Measurements from ENCODE around the gene POLR2C. TPM values are rescaled to one million over a fixed set of nuclear protein-coding genes. Genes with fewer than 3 reads are reported as not detected.

Gene POLR2C
- total RNA-seq, 1 experiment from 2014 or later = 47.8 TPM

DNA sequence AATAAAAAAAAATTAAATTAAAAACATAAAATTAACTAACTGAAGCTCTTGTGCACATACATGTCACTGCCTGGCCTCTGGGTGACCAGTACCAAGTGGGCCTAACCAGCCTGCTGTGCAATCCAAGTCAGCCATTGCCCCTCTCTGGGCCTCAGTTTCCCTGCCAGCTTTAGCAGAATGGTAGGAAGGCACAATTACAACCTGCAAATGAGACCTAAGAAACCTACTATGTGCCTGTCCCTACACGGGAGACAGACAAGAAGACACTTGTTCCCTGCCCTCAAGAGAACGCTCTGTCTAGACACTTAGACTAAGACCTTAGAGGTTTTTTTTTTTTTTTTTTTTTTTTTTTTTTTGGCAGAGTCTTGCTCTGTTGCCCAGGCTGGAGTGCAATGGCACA lies 17.0 kb upstream of the POLR2C start:
- Histone ChIP-seq H3K4me3 (no peak overlapping the region), H4K20me1 (ENCODE audit: insufficient read depth) (no peaks in the 10 kb centered on the region), H3K9me3 (ENCODE audit: insufficient read depth, low read depth) (peaks cover 5% of the 10 kb centered on the region; the same call in 1 of the 2 replicates), H3K9me2 (ENCODE audit: insufficient read depth) (no peaks in the 10 kb centered on the region), H3K27me3 (ENCODE audit: insufficient read depth, low read depth) (no peaks in the 10 kb centered on the region), H3F3A (ENCODE audit: insufficient read depth, low read depth) (no peaks in the 10 kb centered on the region), H3K4me2 (no peak overlapping the region), H3K4me1 (replicated peaks; ENCODE audit: insufficient read depth) (peaks cover 14% of the 10 kb centered on the region), H3K27ac (no peak overlapping the region), H3K79me2 (ENCODE audit: low read depth) (peaks cover 53% of the 10 kb centered on the region), H3K36me3 (ENCODE audit: low read depth) (0 out of 2 replicates have a peak, but pooled peaks cover 9% of the 10 kb centered on the region), H2AFZ (no peak overlapping the region)
- TF ChIP-seq CTCF (conservative IDR thresholded peaks at IDR 0.05) = no peak
- ChIA-PET CTCF (no interaction called here), POLR2A (ENCODE audit: unreplicated experiment) (no interaction called here)
- intact Hi-C loops (cut with micrococcal nuclease; ENCODE audit: unreplicated experiment) = no loop called here
- no peak for DNase-seq
- no TSS peak for BruUV-seq (replicated peaks)

GRCh38 chr16:57446531-57447185 lies 15.8 kb upstream of the POLR2C start:
- peaks cover 2% of the 10 kb centered on the region; the same call in 1 of the 2 replicates for H3K36me3 ChIP-seq (ENCODE audit: low read depth)
- H4K20me1 ChIP-seq (ENCODE audit: insufficient read depth) = no peaks in the 10 kb centered on the region
- peaks cover 53% of the 10 kb centered on the region for H3K79me2 ChIP-seq (ENCODE audit: low read depth)
- H3K4me2 ChIP-seq = peak overlapping the region; percentile 88
- no peaks in the 10 kb centered on the region for H3F3A ChIP-seq (ENCODE audit: insufficient read depth, low read depth)
- no peaks in the 10 kb centered on the region for H3K27me3 ChIP-seq (ENCODE audit: insufficient read depth, low read depth)
- H3K27ac ChIP-seq = peak overlapping the region; percentile 42
- H3K9me3 ChIP-seq (ENCODE audit: insufficient read depth, low read depth) = no peaks in the 10 kb centered on the region
- peaks cover 14% of the 10 kb centered on the region for H3K4me1 ChIP-seq (replicated peaks; ENCODE audit: insufficient read depth)
- intact Hi-C loops (cut with micrococcal nuclease; ENCODE audit: unreplicated experiment) = no loop called here
- DNase-seq = peak; percentile 7 to 46
- BruUV-seq (replicated peaks) = TSS peak; percentile 69
- no peaks in the 10 kb centered on the region for H3K9me2 ChIP-seq (ENCODE audit: insufficient read depth)
- H2AFZ ChIP-seq = peak overlapping the region; percentile 88
- POLR2A ChIA-PET (ENCODE audit: unreplicated experiment) = interaction anchor here (0.7 to 1.0 kb wide), 3 partner anchors 16 to 1289 kb away, joined by 5 to 6 read pairs (median 5); partner anchors contain the start of gene POLR2C
- H3K4me3 ChIP-seq = peak overlapping the region; percentile 87
- CTCF ChIA-PET = interaction anchor here (0.9 kb wide), 1 partner anchor 16 kb away, joined by 4 read pairs; the partner anchor contains the start of gene POLR2C
- no peak for TF ChIP-seq EZH2 (IDR thresholded peaks at IDR 0.05; ENCODE audit: low read depth)
- 0 out of 2 replicates have a peak, but pooled peaks have one; percentile 16 for TF ChIP-seq CTCF (conservative IDR thresholded peaks at IDR 0.05)

DNA sequence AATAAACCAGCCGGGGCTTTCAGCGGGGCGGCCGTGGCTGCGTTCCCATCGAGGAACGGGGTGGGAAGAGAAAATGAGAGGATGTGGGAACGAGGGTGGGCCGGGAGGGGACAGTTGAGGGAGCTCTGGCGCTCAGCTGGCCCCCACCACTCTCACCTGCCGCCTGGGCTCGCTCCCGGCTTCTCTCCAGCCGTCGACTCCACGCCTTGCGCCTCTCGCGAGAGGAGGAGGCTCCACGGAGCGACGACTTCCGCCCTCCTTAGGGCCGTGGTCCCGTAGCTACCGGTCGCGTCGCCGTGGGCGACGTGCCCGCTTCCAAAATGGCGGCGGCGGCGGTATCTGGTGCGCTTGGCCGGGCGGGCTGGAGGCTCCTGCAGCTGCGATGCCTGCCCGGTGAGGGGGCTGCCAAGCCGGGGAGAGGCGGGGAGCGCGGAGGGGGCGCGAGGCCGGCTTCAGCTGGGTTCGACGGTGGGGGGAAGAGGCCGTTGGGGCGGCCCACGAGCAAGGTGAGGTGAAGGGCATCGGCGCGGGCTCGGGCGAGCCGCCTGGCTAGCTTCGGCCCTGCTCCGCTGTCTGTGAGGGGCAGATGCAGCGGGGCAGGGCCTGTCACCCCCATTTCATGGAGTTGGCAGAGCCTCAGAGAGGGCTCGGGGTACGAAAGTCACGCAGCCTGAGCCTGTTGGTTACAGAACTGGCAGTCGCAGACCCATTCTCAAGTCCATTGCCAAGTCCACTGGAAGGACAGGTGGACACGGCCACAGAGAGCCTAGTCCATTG lies 15.1 kb upstream of the POLR2C start, which contains the start of the genes CIAPIN1 and COQ9:
TSS of gene CIAPIN1 (minus strand) at position 200 of the 777 bp plus-strand sequence. CDS start 6,457 bp downstream, outside the sequence.
TSS of gene COQ9 (plus strand) at position 294 of the 777 bp plus-strand sequence. CDS start at position 321, 27 bp downstream.
- Histone ChIP-seq H3K27ac (peak within 1 kb of the TSS; percentile 53), H3F3A (ENCODE audit: insufficient read depth, low read depth) (no peaks in the 10 kb centered on the region), H4K20me1 (ENCODE audit: insufficient read depth) (no peaks in the 10 kb centered on the region), H3K9me3 (ENCODE audit: insufficient read depth, low read depth) (no peaks in the 10 kb centered on the region), H3K27me3 (ENCODE audit: insufficient read depth, low read depth) (no peaks in the 10 kb centered on the region), H3K4me1 (replicated peaks; ENCODE audit: insufficient read depth) (peaks cover 14% of the 10 kb centered on the region), H3K79me2 (ENCODE audit: low read depth) (peaks cover 53% of the 10 kb centered on the region), H2AFZ (peak within 1 kb of the TSS; percentile 88), H3K36me3 (ENCODE audit: low read depth) (peaks cover 8% of the 10 kb centered on the region; the same call in 1 of the 2 replicates), H3K4me3 (peak within 1 kb of the TSS; percentile 87), H3K9me2 (ENCODE audit: insufficient read depth) (no peaks in the 10 kb centered on the region), H3K4me2 (peak within 1 kb of the TSS; percentile 88)
- ChIA-PET POLR2A (ENCODE audit: unreplicated experiment) (interaction anchor here (0.5 to 1.0 kb wide), 5 partner anchors 15 to 1288 kb away, joined by 3 to 6 read pairs (median 5); partner anchors contain the start of gene POLR2C), CTCF (interaction anchor here (0.9 kb wide), 1 partner anchor 15 kb away, joined by 4 read pairs; the partner anchor contains the start of gene POLR2C)
- BruUV-seq (replicated peaks) = no TSS peak
- TF ChIP-seq CTCF (conservative IDR thresholded peaks at IDR 0.05) = no peak
- no peak for TF ChIP-seq EZH2 (IDR thresholded peaks at IDR 0.05; ENCODE audit: low read depth)
- intact Hi-C loops (cut with micrococcal nuclease; ENCODE audit: unreplicated experiment) = no loop called here
- DNase-seq = peak; percentile 86 to 88
